ENCODE data around the gene STMP1. TPM values are rescaled to one million over a fixed set of nuclear protein-coding genes. Genes with fewer than 3 reads are reported as not detected.

Gene STMP1
- total and polyA plus RNA-seq, 2 of the 8 experiments (the other 6 are each of a cell fraction or from before 2014, with no cell fraction given): 22.7 to 36.7 TPM

DNA sequence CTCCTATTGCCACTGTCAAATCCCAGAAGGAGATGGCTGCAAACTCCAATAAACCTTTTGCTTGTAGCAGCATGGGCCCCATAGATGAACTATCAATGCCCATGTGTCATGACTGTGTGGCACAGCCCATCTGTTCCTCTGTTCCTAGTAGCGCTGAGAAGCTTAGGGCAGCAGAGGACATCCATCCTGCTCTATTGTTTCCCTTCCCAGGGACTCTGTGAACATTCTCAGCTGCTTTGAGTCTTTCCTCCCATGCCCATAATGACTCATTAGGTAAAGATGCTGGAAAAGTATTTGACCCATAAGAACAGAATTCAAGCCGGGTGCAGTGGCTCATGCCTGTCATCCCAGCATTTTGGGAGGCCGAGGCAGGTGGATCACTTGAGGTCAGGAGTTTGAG lies 28.3 kb downstream of the STMP1 start (continued):
- no peak for TF ChIP-seq SAP30 (IDR thresholded peaks at IDR 0.05; ENCODE audit: insufficient read depth, insufficient replicate concordance, low read length)
- no peak for TF ChIP-seq HDAC2 (IDR thresholded peaks at IDR 0.05; ENCODE audit: borderline replicate concordance in 1 of 2, low read depth in 2 of 2, low read length in 2 of 2)

Measured in H1 (cell line).